ENCODE data around the gene PLK5.

PLK5 gene

GRCh38 chr19:1569997-1570396, 46.1 kb downstream of the PLK5 start:
- H3K36me3 ChIP-seq (replicated peaks), result peaks cover 2% of the 10 kb centered on the region
- TF ChIP-seq CTCF (IDR thresholded peaks at IDR 0.05; ENCODE audit: low read depth, low read length, missing control alignments), result no peak
- no peak overlapping the region for H3K27ac ChIP-seq
- in situ Hi-C loops (cut with HindIII; ENCODE audit: low pct_ligation_motif_present, low sequenced_read_pairs), result no loop called here
- H3K27me3 ChIP-seq (replicated peaks), result no peaks in the 10 kb centered on the region
- no peak overlapping the region for H3K4me3 ChIP-seq (ENCODE audit: low read depth, low read length)
- DNase-seq, result no peak

DNA sequence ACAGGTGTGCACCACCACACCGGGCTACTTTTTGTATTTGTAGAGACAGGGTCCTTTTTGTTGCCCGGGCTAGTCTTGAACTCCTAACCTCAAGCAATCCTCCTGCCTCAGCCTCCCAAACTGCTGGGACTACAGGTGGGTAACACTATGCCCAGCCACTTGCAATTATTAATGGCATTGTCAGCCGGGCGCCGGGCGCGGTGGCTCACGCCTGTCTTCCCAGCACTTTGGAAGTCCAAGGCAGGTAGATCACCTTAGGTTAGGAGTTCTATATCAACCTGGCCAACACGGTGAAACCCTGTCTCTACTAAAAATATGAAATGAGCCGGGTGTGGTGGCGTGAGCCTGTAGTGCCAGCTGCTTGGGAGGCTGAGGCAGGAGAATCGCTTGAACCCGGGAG, 47.0 kb downstream of the PLK5 start:
- Histone ChIP-seq H3K4me3 (ENCODE audit: low read depth, low read length) (no peak overlapping the region), H3K27me3 (replicated peaks) (no peaks in the 10 kb centered on the region), H3K36me3 (replicated peaks) (no peaks in the 10 kb centered on the region), H3K27ac (no peak overlapping the region)
- TF ChIP-seq CTCF (IDR thresholded peaks at IDR 0.05; ENCODE audit: low read depth, low read length, missing control alignments), result no peak
- in situ Hi-C loops (cut with HindIII; ENCODE audit: low pct_ligation_motif_present, low sequenced_read_pairs), result no loop called here
- DNase-seq, result no peak

- no peak for DNase-seq
- Histone ChIP-seq H3K36me3 (replicated peaks) (no peaks in the 10 kb centered on the region), H3K27me3 (replicated peaks) (no peaks in the 10 kb centered on the region), H3K27ac (no peak overlapping the region), H3K4me3 (ENCODE audit: low read depth, low read length) (no peak overlapping the region)
- in situ Hi-C loops (cut with HindIII; ENCODE audit: low pct_ligation_motif_present, low sequenced_read_pairs), result no loop called here
- TF ChIP-seq CTCF (IDR thresholded peaks at IDR 0.05; ENCODE audit: low read depth, low read length, missing control alignments), result no peak
Measured at GRCh38 chr19:1571358-1571757, 47.5 kb downstream of the PLK5 start.

- Histone ChIP-seq H3K27ac (no peak overlapping the region), H3K4me3 (ENCODE audit: low read depth, low read length) (no peak overlapping the region), H3K27me3 (replicated peaks) (no peaks in the 10 kb centered on the region), H3K36me3 (replicated peaks) (peaks cover 9% of the 10 kb centered on the region)
- no peak for DNase-seq
- TF ChIP-seq CTCF (IDR thresholded peaks at IDR 0.05; ENCODE audit: low read depth, low read length, missing control alignments), result no peak
- in situ Hi-C loops (cut with HindIII; ENCODE audit: low pct_ligation_motif_present, low sequenced_read_pairs), result no loop called here
Measured at GRCh38 chr19:1572795-1573194, 48.9 kb downstream of the PLK5 start.

DNA sequence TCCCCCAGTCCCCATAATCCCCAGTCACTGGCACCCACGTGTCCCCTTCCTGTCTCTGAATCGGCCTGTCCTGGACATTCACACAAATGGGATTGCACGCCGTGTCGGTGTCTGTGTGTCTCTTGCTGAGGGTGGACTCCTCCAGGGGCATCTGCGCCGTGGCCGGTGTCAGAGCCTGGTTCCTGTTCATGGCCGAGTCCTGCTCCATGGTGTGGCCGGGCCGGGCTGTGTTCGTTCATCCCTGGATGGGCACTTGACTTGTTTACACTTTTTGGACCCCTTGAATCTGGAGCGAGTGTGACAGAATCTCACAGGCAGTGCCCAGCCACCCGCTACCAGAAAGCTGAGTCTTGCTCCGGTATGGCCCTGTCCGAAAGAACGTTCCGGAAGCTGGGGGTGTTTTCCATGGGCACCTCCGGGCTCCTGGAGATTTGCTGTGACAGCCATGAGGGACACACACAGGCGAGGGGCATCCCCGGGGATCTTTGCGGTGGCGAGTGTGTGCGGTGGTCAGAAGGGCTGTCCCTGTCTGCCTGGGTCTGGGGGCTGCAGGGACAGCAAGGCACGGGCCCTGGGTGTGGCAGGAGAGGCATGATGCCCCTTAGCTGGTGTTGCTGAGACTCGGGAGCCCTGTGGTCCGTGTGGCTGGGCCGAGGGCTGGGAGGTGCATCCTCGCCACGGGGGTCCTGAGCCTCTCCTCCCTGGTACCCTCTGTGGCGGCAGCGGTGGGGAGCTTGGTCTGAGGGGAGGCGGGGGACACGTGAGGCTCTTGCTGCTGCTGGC, 50.7 kb downstream of the PLK5 start:
- no peak for DNase-seq
- Histone ChIP-seq H3K4me3 (ENCODE audit: low read depth, low read length) (no peak overlapping the region), H3K27ac (no peak overlapping the region), H3K27me3 (replicated peaks) (no peaks in the 10 kb centered on the region), H3K36me3 (replicated peaks) (peaks cover 13% of the 10 kb centered on the region)
- TF ChIP-seq CTCF (IDR thresholded peaks at IDR 0.05; ENCODE audit: low read depth, low read length, missing control alignments), result no peak
- in situ Hi-C loops (cut with HindIII; ENCODE audit: low pct_ligation_motif_present, low sequenced_read_pairs), result no loop called here

Measured in brain microvascular endothelial cell (primary cell).